Peyer's patch (tissue), 4 donors: Measurements from ENCODE around the gene CCDC183. TPM values are rescaled to one million over a fixed set of nuclear protein-coding genes. Genes with fewer than 3 reads are reported as not detected.
A peak's percentile ranks its signal among the peaks of the same experiment; 100 is the strongest.

Experiments
- DNase-seq, 3 donors: peaks; one replicate each; pipeline ENCODE4 v3.0.0-alpha.2; 2017 to 2019
- H3K27ac ChIP-seq, 4 donors: fragments of 200-600 bp; sonication (generic); one replicate each; pipeline ENCODE4 v1.5.1; 2016 to 2019
- H3K27me3 ChIP-seq, 2 donors: fragments of 200-600 bp; sonication (generic); one replicate each; pipeline ENCODE4 v1.5.1; 2019
- H3K36me3 ChIP-seq, 3 donors: fragments of 200-600 bp; sonication (generic); one replicate each; pipeline ENCODE4 v1.5.1; 2016 to 2019
- H3K4me1 ChIP-seq, 4 donors: fragments of 200-600 bp; sonication (generic); one replicate each; pipeline ENCODE4 v1.5.1; 2016 to 2019
- H3K4me3 ChIP-seq, 4 donors: fragments of 200-600 bp; sonication (generic); 1 replicate in 3 of 4; 2 replicates in 1 of 4; pipeline ENCODE4 v1.5.1; 2016 to 2019; ENCODE audit warnings: mild to moderate bottlenecking in 1 of 4
- H3K9me3 ChIP-seq, 4 donors: fragments of 200-600 bp; sonication (generic); one replicate each; pipeline ENCODE4 v1.5.1; 2016 to 2019; ENCODE audit warnings: mild to moderate bottlenecking in 1 of 4
- CTCF ChIP-seq, 6 experiments: fragments of 450-650 bp in 4 of 6; fragments of 200-600 bp in 2 of 6; sonication (generic) in 1 of 6; IDR thresholded peaks; one replicate each; pipeline ENCODE4 v1.5.1; 2017 to 2019; ENCODE audit warnings: antibody characterized with exemption in 6 of 6, mild to moderate bottlenecking in 3 of 6, moderate library complexity in 1 of 6
- POLR2A ChIP-seq, 2 donors: fragments of 450-650 bp; IDR thresholded peaks; one replicate each; pipeline ENCODE4 v1.5.1; 2017; ENCODE audit warnings: antibody characterized with exemption in 2 of 2, mild to moderate bottlenecking in 2 of 2, moderate library complexity in 2 of 2
- total RNA-seq, 4 donors: library from RNA; depleted of rRNA; stranded (reverse); fragments of >200 nt; gene quantifications; one replicate each; pipeline ENCODE4 v1.1.0, GENCODE V29; 2016

The CCDC183 gene
- total RNA-seq, 4 donors from 2014 or later, result 16.6 to 69.9 (median 46.0) TPM

DNA sequence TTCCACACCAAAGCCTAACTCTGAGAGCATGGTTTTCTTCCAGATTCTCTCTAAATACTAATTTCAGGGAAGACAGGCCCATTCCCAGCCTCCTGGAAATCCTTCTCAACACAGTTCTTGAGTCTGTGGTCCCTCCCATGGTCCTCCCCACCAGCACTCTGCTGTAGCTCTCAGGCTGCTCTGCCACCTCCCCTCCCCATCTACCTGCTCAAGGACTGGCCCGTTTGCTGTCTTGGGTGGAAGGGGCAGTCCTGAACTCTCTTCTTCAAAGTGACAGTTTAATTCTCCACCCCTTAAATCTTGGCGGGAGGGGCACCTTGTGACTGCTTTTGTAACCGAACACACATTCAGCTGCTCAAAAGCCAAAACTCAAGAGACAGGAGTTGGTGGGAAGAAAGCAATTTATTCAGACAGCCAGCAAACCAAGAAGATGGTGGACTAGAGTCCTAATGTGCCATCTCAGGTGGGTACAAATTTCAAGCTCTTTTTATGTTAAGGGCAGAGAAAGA, 24.2 kb upstream of the CCDC183 start:
- Histone ChIP-seq H3K27me3 (no peaks in the 10 kb centered on the region), H3K4me1 (no peaks in the 10 kb centered on the region), H3K27ac (no peak overlapping the region), H3K9me3 (no peaks in the 10 kb centered on the region), H3K4me3 (no peak overlapping the region), H3K36me3 (no peaks in the 10 kb centered on the region)
- DNase-seq, result no peak
- TF ChIP-seq CTCF (IDR thresholded peaks at IDR 0.05) (no peak), POLR2A (IDR thresholded peaks at IDR 0.05) (no peak)

DNA sequence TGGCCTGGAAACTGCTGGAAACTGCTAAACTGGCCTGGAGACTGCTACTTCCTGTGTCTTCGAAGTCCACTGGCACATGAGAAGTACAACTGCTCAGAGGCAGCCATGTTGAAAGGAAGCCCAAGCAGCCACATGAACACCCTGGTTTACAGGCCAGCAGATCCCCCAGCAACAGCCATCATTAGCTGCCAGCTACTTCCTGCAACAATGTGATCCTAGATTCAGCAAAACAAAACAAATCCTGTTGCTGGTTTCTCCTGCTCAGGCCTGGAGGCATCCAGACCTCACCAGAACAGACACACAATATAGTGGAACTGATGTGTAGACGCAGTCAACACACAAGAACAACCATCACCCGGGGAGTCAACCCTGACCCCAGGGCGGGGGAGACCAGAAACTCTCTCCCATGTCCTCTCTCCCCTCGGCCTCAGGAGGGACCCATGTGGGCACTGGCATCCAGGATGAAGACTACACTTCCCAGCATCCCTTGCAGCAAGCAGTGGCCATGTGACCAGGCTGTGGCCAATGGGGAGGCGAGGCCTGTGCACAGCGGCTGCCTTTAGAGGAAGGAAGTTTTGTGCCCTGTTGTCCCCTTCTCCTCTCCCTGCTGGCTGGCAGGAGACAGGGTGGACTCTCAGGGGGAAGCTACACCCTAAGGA, 22.6 kb upstream of the CCDC183 start:
- peak in 1 of 3 donors; percentile 64 for DNase-seq
- Histone ChIP-seq H3K9me3 (no peaks in the 10 kb centered on the region), H3K36me3 (no peaks in the 10 kb centered on the region), H3K4me1 (no peaks in the 10 kb centered on the region), H3K27ac (no peak overlapping the region), H3K27me3 (no peaks in the 10 kb centered on the region), H3K4me3 (no peak overlapping the region)
- TF ChIP-seq POLR2A (IDR thresholded peaks at IDR 0.05), result no peak
- TF ChIP-seq CTCF (IDR thresholded peaks at IDR 0.05), result no peak

GRCh38 chr9:136774416-136775045, 21.6 kb upstream of the CCDC183 start:
- Histone ChIP-seq H3K4me1 (no peaks in the 10 kb centered on the region), H3K27ac (no peak overlapping the region), H3K9me3 (no peaks in the 10 kb centered on the region), H3K4me3 (no peak overlapping the region), H3K36me3 (no peaks in the 10 kb centered on the region), H3K27me3 (no peaks in the 10 kb centered on the region)
- TF ChIP-seq POLR2A (IDR thresholded peaks at IDR 0.05) (no peak), CTCF (IDR thresholded peaks at IDR 0.05) (no peak)
- no peak for DNase-seq

DNA sequence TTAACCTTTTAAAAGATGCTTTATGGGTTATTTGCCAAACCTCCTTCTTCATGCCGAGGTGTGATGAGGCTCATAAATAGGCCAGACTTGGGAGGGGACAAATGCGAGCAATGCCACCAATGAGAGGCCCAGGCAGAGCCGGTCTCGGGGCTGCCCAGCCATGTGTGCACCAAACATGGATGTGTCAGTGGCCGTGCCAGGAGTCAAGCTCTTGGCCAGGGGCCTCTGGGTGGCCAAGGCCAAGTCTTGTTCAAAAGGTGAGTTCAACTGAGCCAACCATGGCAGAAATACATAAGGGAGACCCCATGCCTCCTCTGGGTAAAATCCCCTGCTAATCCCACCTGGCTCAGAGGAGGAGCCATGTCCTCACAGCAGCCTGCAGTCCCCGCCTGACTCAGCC, 20.9 kb upstream of the CCDC183 start:
- H3K4me1 ChIP-seq, result no peaks in the 10 kb centered on the region
- no peak overlapping the region for H3K27ac ChIP-seq
- no peaks in the 10 kb centered on the region for H3K36me3 ChIP-seq
- no peak for DNase-seq
- no peaks in the 10 kb centered on the region for H3K27me3 ChIP-seq
- H3K9me3 ChIP-seq, result no peaks in the 10 kb centered on the region
- no peak for TF ChIP-seq CTCF (IDR thresholded peaks at IDR 0.05)
- no peak for TF ChIP-seq POLR2A (IDR thresholded peaks at IDR 0.05)
- H3K4me3 ChIP-seq, result no peak overlapping the region

- no peaks in the 10 kb centered on the region for H3K36me3 ChIP-seq
- no peak for TF ChIP-seq POLR2A (IDR thresholded peaks at IDR 0.05)
- no peak for TF ChIP-seq CTCF (IDR thresholded peaks at IDR 0.05)
- DNase-seq, result no peak
- peak overlapping the region in 2 of 4 donors; percentile 27 to 64 for H3K27ac ChIP-seq
- no peaks in the 10 kb centered on the region for H3K4me1 ChIP-seq
- no peaks in the 10 kb centered on the region for H3K27me3 ChIP-seq
- no peaks in the 10 kb centered on the region for H3K9me3 ChIP-seq
- no peak overlapping the region for H3K4me3 ChIP-seq
Observed at GRCh38 chr9:136776947-136777346, 19.2 kb upstream of the CCDC183 start.
